CD4-positive, alpha-beta T cell treated with Interleukin-17A for 1 hour (primary cell): ENCODE data around the gene HOXB8.

Source experiments
- DNase-seq: peaks from one replicate; pipeline ENCODE4 v3.0.0-alpha.2; 2020

The HOXB8 gene

GRCh38 chr17:48596000-48596734 is 18.9 kb downstream of the HOXB8 start:
- DNase-seq = no peak

DNA sequence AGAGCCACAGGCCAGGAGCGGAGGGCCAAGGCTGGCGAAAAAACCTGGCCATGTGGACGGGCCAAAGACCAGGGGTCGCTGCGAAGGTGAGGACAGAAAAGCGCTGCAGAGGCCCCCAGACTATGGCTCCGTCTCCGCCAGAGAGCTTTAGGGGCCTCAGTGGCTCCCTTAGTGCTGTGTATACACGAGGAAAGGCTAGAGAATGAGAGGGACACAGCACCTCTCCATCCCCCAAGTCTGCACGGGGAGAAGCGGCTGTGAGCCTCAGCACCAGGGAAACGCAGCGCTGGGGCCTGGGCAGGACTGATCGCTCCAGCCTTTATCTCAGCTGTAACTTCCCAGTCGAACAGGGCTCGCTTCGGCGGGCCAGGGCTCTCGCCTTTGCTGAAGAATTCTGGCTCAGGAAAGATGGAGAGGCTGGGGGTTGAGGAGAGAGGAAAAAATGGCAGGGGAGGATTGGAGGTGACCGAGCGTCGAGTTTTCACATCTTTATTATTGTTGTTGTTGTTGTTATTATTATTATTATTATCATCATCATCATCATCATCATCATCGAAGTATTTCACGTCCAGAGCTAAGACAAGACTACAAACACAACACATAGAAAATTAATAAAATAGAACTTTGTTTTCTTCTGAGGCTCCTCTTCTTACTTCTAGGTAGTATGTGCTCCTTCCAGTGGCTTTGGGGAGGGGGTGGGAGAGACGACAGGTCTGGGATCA is 19.7 kb downstream of the HOXB8 start:
- no peak for DNase-seq

DNA sequence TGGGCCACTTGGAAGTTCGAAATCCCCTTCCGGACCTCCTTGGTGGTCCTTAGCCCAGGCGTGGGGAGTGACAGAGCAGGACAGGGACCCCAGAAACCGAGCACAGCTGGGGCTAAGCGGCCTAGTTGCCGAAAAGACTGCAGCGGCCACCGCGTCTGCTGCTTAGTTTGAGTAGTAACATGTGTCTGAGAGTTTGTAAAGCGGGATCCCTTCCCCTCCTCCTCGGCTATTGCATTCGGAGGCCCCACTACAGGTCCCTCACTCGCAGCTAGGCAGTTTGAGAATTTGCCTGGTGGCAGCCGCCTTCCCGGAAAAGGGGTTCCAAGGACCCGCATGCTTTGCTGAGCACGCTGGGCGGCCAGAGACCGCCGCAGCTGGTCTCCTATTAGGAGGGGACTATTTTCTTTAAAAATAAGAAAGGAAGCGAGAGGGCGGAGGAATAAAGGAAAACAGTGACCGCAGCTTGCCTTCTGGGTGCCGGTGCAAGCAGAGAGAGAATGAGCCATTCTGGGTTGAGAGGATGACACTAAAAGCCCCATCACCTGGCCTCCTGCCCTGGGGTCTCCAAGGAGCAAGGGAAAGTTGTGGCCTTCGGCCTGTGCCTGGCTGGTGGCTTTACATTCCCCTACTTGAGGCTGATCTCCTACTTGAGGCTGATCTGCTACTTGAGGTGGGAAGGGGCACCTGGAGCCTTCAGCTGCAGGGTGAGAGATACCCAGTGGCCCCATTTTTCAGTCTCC is 20.4 kb downstream of the HOXB8 start:
- no peak for DNase-seq

DNA sequence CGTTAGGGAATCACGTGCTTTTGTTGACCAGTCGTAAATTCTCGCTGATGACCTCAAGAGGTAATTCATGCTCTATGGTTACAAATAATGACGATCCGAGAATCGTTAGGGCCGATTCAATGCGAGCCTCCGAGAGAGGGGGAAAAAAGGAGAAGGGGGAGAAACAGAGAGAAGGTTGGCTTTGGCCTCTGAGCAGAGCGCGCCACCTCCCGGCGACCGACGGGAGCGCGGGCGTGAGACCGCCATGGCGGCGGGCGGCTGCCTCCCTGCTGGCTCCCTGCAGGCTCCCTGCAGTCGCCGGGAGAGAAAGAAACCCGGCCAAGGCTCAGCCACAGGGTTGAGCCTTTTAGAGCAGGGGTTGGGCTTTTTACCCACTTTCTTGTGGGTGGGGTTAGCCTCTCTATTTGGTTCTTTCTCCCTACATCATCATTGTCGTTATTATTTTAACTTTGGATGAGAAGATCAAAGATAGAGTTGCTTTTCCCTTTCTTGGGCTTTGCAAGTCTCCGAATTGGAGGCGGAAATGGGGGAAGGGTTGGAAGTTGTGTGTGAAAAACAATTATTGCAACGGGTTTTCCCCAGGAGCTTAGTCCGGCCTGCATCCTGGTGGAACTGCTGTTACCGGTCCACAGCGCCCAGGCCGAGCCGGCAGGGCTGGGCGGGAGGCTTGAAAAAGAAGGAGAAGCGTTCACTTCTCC is 21.1 kb downstream of the HOXB8 start:
- DNase-seq = peak; percentile 81

GRCh38 chr17:48593126-48593829 is 21.8 kb downstream of the HOXB8 start, which contains the start of gene HOXB5:
TSS of gene HOXB5 (minus strand) at chr17:48593779. CDS start at chr17:48593682, 97 bp downstream.
- no peak for DNase-seq

DNA sequence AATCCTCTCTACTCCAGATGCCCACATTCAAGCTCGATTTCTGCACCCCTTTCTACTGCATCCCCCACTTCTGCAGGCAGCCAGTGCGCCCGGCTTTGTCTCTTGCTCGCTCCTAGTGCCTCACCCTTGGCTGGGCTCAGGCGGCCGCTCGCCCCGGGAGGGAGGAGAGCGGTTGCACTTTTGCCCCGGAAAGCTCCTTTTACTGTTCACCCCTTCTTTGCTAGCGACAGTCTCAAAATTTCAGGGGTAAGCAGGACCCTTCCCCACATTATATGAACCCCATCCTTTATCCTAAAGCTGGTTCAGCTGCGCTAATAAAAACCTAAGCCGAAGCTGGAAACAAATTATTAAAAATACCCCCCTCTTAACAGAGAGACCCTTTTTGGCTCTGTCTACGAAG is 22.5 kb downstream of the HOXB8 start:
- no peak for DNase-seq

DNA sequence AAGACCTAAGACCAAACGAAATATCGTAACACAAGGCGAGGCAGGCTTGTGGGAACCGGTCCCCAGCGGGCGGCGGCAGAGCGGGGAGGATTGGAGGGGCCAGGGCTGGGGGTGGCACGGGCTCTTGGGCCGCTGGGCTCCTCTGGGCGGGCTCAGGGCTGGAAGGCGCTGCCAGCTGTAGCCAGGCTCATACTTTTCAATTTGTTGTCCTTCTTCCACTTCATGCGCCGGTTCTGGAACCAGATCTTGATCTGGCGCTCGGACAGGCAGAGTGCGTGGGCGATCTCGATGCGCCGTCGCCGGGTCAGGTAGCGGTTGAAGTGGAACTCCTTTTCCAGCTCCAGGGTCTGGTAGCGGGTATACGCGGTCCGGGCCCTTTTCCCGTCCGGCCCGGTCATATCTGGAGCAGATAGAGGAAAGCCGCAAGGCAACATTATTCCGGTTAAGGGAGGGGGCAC is 23.0 kb downstream of the HOXB8 start:
- DNase-seq = no peak

- no peak for DNase-seq
Measured at GRCh38 chr17:48591255-48592056, 23.6 kb downstream of the HOXB8 start.

GRCh38 chr17:48590607-48591161 is 24.4 kb downstream of the HOXB8 start:
- no peak for DNase-seq

- DNase-seq = no peak
Measured at GRCh38 chr17:48589831-48590606, 25.1 kb downstream of the HOXB8 start, which contains the start of gene HOXB3. TSS of gene HOXB3 (minus strand) at chr17:48590241. CDS start at chr17:48552474, 37,767 bp downstream.

GRCh38 chr17:48589060-48589830 is 25.8 kb downstream of the HOXB8 start:
- DNase-seq = no peak

DNA sequence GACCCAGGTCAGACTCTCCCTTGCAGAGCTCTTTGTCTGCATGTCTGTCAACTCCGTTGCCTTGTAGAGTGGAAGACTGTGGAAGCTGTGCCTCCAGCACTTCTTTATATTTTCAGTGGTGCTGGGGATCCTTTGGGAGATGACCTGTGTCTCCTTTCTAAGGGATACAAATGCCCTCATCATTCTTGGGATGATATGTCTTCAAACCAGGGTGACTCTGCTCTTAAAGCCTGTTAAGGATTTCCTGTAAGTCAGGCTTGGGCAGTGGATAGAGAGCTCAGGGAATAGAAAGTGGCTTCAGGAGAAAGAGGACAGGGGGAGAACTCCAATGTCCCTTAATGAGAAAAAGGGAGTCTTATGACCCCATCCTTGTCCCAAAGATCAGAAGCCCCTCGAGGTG is 26.6 kb downstream of the HOXB8 start:
- DNase-seq = no peak

DNA sequence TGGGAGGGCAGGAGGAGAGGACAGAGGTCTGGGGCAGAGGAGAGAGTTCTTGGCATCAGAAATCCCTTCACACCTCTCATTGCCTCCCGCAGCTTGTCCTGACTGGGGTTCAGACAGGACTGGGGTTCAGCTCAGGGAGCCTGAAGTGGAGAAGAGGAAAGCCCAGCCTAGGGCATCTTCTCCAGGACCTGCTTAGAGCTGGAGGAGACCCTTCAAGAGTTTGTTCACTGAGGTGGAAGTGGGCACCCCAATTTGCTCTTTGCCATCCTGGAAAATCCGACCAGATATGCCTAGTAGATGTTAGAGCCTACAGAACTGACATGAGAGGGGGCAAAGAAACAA is 27.0 kb downstream of the HOXB8 start:
- DNase-seq = no peak

- no peak for DNase-seq
Measured at GRCh38 chr17:48587276-48588073, 27.6 kb downstream of the HOXB8 start.

- DNase-seq = no peak
Measured at GRCh38 chr17:48586355-48587258, 28.5 kb downstream of the HOXB8 start.

- DNase-seq = no peak
Measured at GRCh38 chr17:48584223-48584741, 30.8 kb downstream of the HOXB8 start.

GRCh38 chr17:48583708-48584222 is 31.3 kb downstream of the HOXB8 start:
- no peak for DNase-seq
